Vagina (tissue), 2 donors: ENCODE data around the gene NIPAL3.
A peak's percentile ranks its signal among the peaks of the same experiment; 100 is the strongest.

Experiments
- CTCF ChIP-seq, 3 experiments: fragments of 450-650 bp in 2 of 3; fragments of 200-600 bp in 1 of 3; sonication (generic) in 1 of 3; IDR thresholded peaks; one replicate each; pipeline ENCODE4 v1.5.1; 2017 to 2019; ENCODE audit warnings: antibody characterized with exemption in 3 of 3, mild to moderate bottlenecking in 2 of 3, moderate library complexity in 2 of 3
- POLR2AphosphoS5 ChIP-seq, 2 donors: sonication (generic); formaldehyde crosslinking; IDR thresholded peaks; one replicate each; pipeline ENCODE4 v1.9.0; 2017; ENCODE audit warnings: antibody characterized with exemption in 2 of 2, mild to moderate bottlenecking in 2 of 2, low read depth in 1 of 2; ENCODE audit not compliant: insufficient read depth in 1 of 2

GRCh38 chr1:24503059-24503751, 87.6 kb downstream of the NIPAL3 start:
- peak in 1 of 2 donors; percentile 45 for TF ChIP-seq POLR2AphosphoS5 (IDR thresholded peaks at IDR 0.05; ENCODE audit: insufficient read depth in 1 of 2, low read depth in 1 of 2)
- no peak for TF ChIP-seq CTCF (IDR thresholded peaks at IDR 0.05)
